NT2/D1 (cell line): ENCODE data around the gene GARIN5B.

Experiments
- SUZ12 ChIP-seq: IDR thresholded peaks from 2 replicates; pipeline ENCODE4 v1.6.1; 2011; ENCODE audit not compliant: insufficient read length, insufficient read depth; ENCODE audit errors: extremely low read depth
- YY1 ChIP-seq: IDR thresholded peaks from 2 replicates; pipeline ENCODE4 v1.6.1; 2011; ENCODE audit not compliant: insufficient read length, insufficient read depth
- ZNF274 ChIP-seq: IDR thresholded peaks from 2 replicates; pipeline ENCODE4 v1.6.1; 2011; ENCODE audit warnings: mild to moderate bottlenecking, low read depth, low read length

DNA sequence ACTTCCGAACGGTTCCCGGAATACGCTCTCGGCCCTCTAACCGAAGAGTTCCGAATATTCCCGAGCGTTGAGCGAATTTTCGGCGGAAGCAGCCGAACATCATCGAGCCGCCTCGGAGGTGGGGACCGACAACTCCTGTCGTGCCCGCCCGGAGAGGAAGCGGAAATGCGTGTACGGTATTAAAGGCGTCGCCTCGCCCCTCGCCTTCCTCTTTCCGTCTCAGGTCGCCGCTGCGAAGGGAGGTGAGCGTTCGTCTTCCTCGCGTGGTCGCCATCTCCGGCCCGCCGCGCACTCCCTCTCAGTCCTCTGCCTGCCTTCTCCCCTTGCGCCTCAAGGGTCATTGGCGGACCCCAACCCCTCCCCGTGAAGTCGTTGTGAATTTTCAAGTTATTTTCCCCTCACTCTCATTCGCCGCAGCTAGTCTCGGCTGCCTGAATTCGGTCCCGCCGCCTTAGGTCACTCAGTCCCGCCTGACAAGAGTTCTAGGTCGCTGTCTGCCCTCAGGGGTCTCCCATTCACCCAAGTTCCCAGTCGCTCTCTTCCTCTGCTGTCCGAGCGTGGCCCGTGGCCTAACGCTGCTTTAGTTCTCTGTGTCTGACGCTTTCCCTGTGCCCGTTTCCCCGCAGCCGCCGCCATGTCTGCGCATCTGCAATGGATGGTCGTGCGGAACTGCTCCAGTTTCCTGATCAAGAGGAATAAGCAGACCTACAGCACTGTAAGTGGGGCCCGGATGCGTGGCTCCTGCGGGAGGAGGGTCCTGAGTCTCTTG lies 22.8 kb upstream of the GARIN5B start, which contains the start of gene RPL28:
- TF ChIP-seq YY1 = no peak
- TF ChIP-seq SUZ12 = no peak
- no peak for TF ChIP-seq ZNF274
